ENCODE results near the gene SEC61A1.

Gene SEC61A1

DNA sequence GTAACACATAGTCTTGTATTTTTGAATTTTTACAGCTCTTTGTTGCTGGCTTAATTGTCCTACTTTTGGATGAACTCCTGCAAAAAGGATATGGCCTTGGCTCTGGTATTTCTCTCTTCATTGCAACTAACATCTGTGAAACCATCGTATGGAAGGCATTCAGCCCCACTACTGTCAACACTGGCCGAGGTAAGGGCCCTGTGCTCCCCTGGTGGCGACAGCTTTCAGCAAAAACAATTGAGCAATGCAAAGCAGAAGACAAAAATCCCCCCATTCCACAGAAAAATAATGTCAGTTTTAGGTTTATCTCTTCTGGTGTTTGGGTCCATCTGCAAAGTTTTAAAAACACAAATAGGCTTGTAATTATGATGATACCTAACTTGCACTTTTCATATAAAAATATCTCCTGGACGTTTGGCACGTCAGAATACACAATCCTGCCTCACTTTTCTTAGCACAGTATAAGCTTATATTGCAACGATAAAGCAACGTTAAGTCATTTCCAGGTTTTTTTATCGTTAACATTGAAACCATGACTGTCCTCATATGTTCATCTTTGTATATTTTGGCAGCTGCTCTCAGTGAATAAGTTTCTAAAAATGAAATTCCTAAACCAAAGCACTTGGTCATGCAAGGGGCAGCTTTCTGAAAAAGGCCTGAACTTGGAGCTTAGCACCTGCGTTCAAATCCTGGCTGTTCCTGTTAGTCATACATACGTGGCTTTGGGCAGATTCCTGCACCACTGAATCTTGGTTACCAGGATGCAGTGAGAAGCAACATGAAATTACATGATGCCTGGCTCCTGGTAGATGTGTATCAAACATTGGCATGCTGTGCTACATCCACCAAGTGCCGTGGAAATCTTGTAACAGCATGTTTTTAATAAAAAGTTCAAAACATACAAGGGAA is 8.5 kb downstream of the SEC61A1 start:
- DNase-seq (ENCODE audit: low read depth): no peak

DNA sequence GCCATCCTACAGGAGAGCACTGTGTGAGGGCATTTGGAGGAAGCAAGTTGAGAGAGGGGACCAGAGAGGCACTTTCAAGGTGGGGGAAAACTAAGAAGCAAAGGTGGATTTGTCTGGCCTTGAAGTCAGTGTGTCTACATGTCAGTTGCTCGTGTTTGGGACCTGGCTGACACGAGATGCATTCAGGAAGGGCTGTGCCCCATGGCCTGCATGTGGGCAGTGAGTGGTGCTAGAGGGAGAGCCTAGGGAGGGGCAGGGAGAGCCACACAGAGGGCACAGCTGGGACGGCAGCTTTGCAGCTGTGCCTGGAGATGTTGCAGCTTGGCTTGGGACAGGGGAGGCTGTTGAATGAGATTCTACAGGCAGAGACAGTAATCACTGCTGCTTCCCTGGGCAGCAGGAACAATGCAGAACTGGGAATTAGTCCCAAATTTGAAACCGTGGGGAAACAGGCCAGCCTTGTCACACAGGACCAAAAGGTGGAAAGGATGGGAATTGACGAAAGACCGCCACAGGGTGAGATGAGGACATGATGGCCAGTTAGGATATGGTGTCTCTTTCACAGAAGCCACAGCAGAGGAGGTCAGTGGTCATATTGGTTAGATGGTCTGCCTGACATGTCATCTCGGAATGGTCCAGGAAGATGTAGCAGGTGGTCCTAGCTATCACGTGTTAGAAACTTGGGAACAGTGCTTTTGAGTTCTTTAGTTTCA is 10.0 kb downstream of the SEC61A1 start:
- DNase-seq (ENCODE audit: low read depth): no peak

DNA sequence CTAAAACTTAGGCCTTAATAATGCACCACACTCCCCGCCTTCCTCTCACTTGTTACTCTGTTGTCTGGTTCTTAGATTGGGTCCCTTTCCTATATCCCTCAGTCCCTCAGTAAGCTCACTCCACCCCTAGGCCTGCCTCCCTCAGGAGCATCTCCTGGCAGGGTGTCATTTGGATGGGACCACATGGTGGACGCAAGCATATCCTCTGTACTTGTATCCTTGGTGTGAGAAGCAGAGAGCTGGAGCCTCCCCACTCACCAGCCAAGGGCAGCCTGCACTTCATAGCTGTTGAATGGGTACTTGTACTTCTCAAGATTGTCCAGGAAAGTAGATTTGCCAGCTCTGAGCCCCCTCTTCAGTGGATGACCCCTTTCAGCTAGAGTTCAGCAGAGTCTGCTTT is 11.6 kb downstream of the SEC61A1 start:
- DNase-seq (ENCODE audit: low read depth): no peak

DNA sequence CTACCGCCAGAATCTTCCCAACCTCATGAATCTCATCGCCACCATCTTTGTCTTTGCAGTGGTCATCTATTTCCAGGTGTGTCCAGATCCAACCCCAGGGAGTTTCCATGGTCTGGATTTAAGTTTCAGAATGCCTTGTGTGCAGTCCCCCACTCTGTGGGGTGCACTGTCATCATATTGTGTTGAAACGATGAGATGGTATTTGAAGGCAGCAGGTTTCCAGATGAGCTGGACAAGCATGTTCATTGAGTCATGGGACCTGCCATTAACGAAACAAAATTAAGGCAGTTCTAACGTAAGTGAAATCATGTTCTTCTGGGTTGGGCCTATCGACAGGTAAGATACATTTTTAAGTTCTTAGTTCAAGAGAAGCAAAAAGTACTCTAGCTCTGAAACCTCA is 12.7 kb downstream of the SEC61A1 start:
- DNase-seq (ENCODE audit: low read depth): no peak

DNA sequence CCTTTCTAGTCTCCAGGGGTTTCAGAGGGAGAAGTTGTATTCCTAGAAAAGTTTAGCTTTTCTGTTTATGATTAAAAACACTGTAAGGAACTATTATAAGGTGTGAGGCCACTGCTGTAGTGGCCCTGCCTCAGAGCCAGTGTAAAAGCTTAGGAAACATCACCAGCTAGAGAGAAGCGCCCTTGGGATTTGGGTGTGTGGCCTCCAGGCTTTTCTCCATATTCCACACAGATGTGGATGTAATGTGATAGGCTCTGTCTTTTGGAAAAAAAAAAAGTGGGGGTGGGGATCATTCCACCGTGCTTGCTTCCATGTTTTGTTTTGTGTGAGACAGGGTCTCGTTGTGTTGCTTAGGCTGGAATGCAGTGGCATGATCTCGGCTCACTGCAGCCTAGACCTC is 13.9 kb downstream of the SEC61A1 start:
- no peak for DNase-seq (ENCODE audit: low read depth)

DNA sequence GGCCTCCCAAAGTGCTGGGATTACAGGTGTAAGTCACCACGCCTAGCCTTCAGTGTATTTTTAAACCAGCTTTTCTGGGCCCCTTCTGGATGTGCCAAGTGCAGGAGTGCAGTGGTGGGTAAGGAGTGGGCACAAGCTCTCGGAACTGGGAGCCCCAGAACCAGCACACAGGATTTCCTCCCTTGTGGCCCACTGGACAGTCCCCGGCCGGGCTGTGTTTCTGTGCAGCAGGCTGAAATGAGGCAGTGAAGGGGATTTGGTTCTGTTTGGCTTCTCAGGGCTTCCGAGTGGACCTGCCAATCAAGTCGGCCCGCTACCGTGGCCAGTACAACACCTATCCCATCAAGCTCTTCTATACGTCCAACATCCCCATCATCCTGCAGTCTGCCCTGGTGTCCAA is 14.4 kb downstream of the SEC61A1 start:
- DNase-seq (ENCODE audit: low read depth): no peak

DNA sequence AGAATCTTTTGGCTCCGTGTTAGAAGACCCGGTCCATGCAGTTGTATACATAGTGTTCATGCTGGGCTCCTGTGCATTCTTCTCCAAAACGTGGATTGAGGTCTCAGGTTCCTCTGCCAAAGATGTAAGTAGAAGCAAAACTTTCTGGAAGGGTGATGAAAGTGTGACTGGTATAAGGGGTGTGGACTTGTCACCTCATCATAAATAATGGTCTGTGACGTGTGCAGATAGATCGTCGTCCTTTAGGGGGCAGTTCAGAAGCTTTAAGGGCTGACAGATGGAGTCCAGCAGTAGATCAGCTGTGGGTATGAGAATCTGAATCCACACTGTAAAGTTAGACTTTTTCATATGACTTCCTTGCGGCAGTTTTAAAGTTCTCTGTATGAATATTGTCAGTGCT is 15.3 kb downstream of the SEC61A1 start:
- no peak for DNase-seq (ENCODE audit: low read depth)

DNA sequence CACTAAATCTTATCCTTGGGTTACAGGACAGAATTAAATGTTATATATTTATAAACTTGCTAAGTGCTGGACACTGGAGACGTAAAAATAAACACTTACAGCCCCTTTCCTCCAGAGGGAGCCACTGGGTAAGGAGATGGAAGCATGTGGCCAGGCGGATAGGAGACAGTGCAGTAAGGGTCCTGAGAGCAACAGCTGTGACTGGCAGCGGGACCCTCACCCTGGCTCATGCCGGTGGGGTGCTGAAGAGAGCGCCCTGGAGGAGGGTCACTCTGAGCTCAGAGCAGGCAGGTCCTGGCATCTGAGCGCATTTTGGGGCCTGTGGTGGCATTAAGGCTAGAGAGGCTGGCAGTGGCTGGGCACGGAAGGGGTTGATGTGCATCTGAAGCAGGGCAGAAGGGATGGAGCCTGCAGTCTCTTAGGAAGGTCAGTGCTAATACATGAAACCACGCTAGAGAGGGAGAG is 16.0 kb downstream of the SEC61A1 start:
- no peak for DNase-seq (ENCODE audit: low read depth)

DNA sequence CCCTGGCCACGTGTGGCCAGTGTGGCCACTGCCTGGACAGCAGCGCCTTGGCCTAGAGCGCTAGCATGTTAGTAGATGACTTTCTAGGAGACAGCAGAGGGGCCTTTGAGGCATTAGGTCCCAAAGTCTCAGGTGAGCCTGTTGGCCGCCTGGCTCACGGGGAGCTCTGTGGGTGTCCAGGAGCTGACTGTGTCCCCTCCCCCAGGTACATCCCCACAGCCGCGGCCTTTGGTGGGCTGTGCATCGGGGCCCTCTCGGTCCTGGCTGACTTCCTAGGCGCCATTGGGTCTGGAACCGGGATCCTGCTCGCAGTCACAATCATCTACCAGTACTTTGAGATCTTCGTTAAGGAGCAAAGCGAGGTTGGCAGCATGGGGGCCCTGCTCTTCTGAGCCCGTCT is 17.0 kb downstream of the SEC61A1 start:
- DNase-seq (ENCODE audit: low read depth): no peak

DNA sequence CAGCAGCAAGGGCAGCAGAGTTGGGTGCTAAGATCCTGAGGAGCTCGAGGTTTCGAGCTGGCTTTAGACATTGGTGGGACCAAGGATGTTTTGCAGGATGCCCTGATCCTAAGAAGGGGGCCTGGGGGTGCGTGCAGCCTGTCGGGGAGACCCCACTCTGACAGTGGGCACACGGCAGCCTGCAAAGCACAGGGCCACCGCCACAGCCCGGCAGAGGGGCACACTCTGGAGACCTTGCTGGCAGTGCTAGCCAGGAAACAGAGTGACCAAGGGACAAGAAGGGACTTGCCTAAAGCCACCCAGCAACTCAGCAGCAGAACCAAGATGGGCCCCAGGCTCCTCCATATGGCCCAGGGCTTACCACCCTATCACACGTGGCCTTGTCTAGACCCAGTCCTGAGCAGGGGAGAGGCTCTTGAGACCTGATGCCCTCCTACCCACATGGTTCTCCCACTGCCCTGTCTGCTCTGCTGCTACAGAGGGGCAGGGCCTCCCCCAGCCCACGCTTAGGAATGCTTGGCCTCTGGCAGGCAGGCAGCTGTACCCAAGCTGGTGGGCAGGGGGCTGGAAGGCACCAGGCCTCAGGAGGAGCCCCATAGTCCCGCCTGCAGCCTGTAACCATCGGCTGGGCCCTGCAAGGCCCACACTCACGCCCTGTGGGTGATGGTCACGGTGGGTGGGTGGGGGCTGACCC is 18.8 kb downstream of the SEC61A1 start:
- no peak for DNase-seq (ENCODE audit: low read depth)

DNA sequence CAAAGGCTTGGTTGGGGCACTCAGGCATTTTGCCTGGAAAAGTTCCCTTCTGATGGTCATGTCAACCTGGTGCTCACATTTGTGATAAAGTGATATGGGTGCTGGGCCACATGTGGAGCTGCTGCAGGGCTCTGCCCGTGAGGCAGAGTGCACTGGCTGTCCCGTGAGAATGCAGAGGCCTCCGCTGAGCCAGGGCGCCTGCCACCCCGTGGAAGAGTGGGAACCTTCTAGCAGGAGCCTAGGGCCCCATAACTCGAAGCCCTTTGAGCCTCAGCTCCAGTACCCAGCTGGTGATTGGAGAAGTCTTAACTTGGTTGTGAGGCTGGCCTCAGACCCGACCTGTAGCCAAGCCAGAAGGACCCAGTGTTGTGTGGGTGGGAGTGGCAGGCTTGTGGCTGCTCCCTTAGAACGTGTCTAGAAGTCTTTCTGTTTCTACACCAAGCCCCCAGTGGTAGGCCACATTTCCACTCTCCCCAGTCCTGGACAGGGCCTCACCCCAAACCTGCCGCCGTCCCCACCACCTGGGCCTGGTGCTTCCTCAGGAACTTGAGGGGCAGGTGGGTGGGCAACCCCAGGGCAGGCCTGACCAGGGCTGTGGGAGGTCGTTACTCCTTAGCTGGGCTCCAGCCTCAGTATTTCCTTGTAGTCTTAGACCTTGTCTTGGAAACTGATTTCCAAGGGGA is 19.7 kb downstream of the SEC61A1 start:
- no peak for DNase-seq (ENCODE audit: low read depth)

DNA sequence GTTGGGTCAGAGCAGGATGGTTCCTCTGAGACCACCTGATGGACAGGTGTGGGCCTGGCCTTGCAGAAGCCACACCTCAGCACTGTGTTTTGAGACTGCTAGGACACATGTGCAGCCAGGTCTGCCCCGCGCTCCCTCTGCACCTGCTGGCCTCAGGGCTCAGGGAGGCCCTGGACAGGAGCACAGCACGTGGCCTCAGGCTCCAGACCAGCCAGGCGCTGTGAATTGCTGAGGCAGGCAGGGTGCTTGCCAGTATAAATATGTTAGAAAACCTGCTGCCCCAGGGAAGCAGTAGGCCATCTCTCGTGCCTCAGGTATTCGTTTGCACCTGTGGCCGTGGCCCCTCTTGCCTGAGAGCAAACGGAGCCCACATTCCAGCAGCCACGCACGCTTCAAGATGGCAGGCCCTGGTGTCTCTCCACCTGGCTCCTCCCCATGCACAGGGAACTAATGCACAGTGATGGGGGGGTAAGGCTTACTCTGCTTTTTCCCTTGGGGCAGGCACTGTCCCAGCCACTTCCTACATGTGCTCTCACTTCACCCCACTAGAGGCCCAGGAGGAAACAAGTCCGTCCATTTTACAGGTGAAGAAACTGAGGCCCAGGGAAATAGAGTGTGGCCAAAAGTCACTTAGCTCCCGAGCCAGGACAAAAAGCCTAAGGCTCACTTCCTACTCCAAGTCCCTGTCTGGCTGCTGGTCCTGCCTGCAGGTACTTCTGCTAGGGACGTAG is 20.4 kb downstream of the SEC61A1 start:
- DNase-seq (ENCODE audit: low read depth): no peak

DNA sequence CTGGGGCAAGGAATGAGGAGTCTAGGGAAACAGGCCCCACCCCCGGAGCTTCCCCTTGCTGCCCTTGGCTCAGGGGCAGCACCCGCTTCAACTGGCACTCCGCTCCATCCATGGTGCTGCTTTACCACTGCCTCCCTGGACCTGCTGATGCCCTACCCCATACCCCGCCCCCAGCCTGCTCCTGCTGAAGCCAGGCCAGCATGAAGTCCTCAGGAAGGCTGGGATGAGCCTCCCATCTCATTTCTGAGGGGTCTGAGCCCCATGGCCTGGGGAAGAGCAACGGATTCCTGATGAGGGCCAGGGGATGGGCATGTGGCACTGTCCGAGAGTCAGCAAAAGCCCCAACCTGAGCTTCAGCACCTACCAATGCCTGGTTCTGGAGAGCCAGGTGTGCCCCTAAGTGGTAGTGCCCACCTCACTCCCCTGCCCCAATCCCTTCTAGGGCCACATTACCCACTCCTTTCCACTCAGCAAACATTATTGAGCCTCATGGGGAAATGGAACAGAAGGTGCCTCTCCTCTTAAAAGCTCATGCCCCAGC is 21.0 kb downstream of the SEC61A1 start:
- no peak for DNase-seq (ENCODE audit: low read depth)

DNA sequence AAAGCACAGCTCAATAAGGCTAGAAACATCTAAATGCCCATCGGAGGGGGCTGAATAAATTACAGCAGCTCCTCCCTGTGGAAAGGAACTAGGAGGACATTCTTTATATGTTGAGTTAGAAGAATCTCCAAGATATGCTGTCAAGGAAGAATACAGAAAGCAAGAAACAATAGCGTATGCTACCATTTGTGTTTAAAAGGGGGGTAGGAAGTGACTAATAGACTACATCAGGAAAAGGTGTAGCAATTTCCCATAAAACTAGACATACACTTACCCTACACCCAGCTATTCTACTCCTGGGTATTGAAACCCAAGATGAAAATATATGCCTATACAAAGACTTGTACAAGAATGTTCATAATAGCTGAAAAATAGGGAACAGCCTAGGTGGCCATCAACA is 21.6 kb downstream of the SEC61A1 start:
- DNase-seq (ENCODE audit: low read depth): no peak

DNA sequence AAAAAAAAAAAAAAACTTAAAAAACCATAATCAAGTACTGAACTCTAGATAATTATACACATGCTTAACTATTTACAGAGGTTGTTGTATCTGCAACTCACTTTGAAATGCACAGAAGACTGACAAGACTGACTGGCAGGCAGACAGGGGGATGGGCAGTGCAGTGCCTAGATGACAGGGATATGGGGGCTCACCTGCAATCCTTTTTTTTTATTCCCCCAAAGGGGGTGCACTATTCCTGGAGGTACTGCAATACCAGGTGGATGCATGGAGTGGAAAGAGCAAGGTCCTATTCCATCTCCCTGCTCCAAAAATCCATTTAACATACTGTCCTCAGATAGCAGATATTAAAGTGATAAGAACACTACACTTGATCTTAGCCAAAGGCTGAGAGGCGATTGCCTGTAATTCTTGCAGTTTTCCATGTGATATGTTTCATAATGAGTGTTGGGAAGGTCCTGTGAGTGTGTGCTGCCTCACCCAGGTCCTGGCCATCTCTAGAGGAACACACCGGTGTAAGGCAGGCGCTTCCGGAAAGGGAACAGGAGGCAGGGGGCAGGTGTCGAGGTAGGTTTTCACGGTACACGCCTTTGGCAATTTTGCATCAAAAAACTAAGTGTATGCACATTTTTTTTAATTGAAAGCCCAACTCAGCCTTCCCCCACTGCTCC is 22.7 kb downstream of the SEC61A1 start:
- DNase-seq (ENCODE audit: low read depth): no peak

DNA sequence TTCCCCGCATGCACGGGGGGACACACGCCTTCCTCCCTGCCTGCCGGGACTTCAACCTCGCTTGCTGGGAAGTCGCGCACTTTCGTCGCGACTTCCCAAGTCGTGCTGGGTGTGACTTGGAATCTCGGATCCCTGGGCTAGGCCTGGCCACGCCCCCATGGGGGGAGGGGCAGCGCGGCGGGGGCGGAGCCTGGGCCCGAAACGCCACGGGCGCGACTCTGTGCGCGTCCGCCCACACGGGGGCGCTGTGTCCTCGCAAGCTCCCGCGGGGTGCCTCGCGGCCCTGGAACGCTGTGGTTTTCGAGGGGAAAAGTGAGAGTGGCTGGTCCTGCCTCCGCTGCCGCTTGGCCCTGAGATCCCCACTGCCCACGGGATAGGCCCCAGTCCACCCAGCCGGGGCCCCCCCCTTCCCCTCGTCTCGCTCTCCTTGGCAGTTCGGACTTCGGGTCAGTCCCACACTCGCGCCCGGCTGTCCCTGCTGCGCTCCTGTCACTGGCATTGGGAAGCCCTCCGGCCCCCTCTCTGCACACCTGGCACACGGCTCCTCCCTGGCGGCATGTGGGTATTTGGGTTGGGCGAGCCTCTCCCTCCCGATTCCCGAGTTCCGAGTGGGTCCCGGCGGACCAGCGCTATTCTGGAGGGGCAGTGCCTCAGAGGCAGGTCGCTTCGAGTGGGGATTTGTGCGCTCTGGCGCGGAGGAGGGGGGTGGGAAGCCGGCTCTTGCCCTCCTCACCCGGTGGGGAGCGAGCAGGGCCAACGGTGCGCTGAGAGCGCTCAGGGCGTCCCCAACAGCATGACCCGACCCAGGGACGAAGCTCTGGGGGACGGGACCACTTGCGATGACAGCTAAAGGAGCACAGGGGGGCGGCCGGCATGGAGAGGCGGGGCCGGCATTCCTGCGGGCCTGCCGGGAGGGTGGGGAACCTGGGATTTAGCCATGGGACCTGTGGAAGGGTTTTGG is 23.6 kb downstream of the SEC61A1 start:
- DNase-seq (ENCODE audit: low read depth): peak; percentile 85

DNA sequence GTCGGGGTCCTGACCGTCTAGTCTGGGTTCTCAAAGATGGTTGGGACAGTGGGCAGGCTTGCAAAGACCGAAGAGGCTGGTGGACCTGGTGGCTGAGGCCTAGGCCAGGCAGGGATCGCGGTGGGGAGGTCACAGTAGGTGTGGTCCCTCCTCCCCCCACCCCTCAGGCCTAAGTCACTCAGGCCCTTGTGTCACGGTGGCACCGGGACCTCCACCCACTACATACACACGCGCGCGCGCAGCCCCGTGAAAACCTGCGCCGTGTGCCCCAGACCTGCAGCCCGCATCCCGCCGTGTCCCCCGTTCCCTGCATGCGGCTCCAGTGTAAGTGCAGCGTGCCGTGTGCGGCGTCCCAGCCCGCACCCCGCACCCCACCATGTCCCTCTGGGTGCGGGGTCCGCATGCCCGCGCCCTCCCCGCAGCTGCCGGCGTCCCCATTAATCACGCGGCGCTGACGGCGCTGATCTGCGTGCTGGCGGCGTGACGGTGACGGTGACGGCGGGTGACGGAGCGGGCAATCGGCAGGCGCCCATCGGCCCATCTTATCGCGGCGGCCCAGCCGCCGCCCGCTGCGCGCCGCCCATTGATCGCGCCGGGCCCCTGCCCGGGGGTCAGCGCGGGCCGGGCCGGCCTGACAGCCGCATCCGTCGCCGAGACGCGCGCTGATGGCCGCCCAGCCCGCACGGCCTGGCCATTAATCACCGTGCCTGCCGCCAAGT is 24.4 kb downstream of the SEC61A1 start:
- no peak for DNase-seq (ENCODE audit: low read depth)

DNA sequence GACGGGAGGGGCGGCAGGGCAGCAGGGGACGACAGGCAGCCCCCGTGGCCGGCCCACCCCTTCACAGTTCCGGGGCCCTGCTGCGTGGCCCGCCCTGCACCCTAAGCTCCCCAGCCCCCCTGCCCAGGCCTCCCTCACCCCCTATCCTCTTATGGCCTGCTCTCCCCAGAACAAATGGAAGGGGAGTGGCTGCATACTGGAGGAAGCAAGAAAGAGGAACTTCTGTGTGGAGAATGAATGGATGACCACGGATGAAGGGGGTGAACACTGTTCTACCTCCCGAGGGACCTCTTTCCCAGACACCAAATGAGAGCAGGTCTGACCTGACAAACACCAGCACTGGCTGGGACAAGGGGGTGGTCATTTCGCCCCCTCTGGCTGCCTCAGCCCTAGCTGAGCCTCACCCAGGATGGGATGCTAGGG is 25.0 kb downstream of the SEC61A1 start:
- no peak for DNase-seq (ENCODE audit: low read depth)

DNA sequence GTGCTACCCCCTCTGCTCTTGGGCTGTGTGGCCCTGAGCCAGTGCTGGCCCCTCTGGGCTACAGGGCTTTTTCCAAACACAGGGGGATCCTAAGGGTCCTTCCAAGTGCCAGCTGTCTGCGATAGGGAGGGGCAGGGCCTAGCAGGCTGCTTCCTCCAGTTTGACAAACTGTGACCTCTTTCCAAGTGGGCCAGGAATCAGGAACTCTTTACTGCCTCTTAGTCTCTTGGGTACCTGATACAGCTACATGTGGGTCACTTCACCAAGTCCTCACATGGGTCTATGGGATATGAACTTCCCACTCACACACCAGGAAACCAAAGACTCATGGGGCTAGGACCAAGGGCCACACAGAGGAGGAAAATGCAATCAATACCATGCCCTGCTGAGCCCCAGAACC is 25.4 kb downstream of the SEC61A1 start:
- no peak for DNase-seq (ENCODE audit: low read depth)

Measured in activated T-cell treated with anti-CD3 and anti-CD28 coated beads for 48 hours (primary cell).